Right kidney (tissue), 9 donors: ENCODE results near the gene PPP2R1B.

Experiments used
- DNase-seq: peaks from one replicate; pipeline ENCODE4 v3.0.0-alpha.2; 2016
- long read RNA-seq, 8 donors: transcript quantifications; one replicate each; lab custom pipeline, GENCODE V29; 2026

Gene PPP2R1B
- long read RNA-seq, donor 1, full-length matches to known transcripts: 4 of 4 reads
- long read RNA-seq, donor 1, partial matches to known transcripts: 0 of 4 reads
- long read RNA-seq, donor 1, other reads (novel, unspliced or antisense): 0 of 4 reads
- long read RNA-seq, donor 2, full-length matches to known transcripts: 1 of 1 reads
- long read RNA-seq, donor 2, partial matches to known transcripts: 0 of 1 reads
- long read RNA-seq, donor 2, other reads (novel, unspliced or antisense): 0 of 1 reads
- long read RNA-seq, donor 3, full-length matches to known transcripts: 2 of 2 reads
- long read RNA-seq, donor 3, partial matches to known transcripts: 0 of 2 reads
- long read RNA-seq, donor 3, other reads (novel, unspliced or antisense): 0 of 2 reads
- long read RNA-seq, donor 4, full-length matches to known transcripts: 1 of 50 reads
- long read RNA-seq, donor 4, partial matches to known transcripts: 49 of 50 reads
- long read RNA-seq, donor 4, other reads (novel, unspliced or antisense): 0 of 50 reads
- long read RNA-seq, donor 5, full-length matches to known transcripts: 4 of 50 reads
- long read RNA-seq, donor 5, partial matches to known transcripts: 46 of 50 reads
- long read RNA-seq, donor 5, other reads (novel, unspliced or antisense): 0 of 50 reads
- long read RNA-seq, donor 6, full-length matches to known transcripts: 2 of 23 reads
- long read RNA-seq, donor 6, partial matches to known transcripts: 21 of 23 reads
- long read RNA-seq, donor 6, other reads (novel, unspliced or antisense): 0 of 23 reads
- long read RNA-seq, donor 7, partial matches to known transcripts: 25 of 25 reads
- long read RNA-seq, donor 7, other reads (novel, unspliced or antisense): 0 of 25 reads
- long read RNA-seq, donor 8, full-length matches to known transcripts: 3 of 3 reads
- long read RNA-seq, donor 8, partial matches to known transcripts: 0 of 3 reads
- long read RNA-seq, donor 8, other reads (novel, unspliced or antisense): 0 of 3 reads

DNA sequence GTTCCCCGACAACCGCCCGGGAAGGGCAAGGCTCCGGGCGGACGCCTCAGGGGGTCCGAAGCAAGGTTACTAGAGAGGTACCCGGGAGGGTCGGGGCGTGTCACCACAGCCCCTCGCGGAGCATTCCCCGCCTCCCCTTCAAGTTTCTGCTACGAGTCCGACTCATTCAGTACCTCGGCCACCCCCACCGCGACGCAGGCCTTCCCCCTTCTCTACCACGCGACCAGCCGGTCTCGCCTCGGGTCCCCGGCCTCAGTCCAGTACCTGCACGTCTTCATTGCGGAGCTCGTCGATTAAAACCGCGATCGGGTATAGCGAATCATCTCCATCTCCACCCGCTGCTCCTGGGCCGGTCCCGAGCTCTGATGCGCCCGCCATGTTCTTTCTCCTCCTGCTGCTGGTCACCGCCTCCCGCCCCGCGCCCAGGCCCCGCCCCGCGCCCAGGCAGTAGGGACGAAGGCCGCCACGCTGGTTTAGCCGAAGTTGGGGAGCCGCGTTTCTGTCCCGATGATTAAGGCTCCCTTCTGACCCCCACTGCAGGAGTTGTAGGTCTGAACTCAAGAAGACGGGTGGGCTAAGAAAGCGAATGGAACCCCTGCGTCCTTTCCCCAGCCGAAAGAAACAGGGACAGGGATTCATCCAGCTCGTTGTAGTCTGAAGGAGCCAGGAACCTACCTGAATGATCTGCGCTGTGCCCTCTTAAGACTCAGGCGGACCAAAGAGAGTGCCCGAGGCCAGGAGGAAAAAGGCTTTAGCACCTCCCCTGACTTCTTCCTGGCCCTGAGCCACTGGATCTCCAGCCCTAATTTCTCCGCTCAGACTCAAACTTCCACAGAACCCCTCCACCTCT, at the start of gene PPP2R1B:
PPP2R1B (minus strand) TSS at position 406 of the 850 bp plus-strand sequence; CDS start at position 378, 28 bp downstream.
- DNase-seq: peak; percentile 99

DNA sequence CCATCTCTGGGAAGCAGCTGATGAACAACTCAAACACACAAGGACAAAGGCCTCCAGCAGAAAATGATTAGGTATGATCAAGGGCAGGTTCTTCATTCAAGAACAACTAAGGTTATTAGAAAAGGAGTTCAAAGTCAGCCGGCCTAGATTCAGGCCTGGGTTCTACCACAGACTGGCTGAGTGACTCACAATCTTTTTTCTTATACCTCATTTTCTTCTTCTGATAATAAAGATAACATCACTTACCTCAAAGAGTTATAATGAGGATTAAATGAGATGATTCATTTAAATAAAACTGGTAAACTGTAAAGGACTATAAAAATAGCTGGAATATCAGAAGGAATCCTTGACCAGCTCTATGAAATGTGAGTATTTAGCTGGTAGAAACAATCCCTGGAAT, 49.3 kb upstream of the PPP2R1B start:
- no peak for DNase-seq

DNA sequence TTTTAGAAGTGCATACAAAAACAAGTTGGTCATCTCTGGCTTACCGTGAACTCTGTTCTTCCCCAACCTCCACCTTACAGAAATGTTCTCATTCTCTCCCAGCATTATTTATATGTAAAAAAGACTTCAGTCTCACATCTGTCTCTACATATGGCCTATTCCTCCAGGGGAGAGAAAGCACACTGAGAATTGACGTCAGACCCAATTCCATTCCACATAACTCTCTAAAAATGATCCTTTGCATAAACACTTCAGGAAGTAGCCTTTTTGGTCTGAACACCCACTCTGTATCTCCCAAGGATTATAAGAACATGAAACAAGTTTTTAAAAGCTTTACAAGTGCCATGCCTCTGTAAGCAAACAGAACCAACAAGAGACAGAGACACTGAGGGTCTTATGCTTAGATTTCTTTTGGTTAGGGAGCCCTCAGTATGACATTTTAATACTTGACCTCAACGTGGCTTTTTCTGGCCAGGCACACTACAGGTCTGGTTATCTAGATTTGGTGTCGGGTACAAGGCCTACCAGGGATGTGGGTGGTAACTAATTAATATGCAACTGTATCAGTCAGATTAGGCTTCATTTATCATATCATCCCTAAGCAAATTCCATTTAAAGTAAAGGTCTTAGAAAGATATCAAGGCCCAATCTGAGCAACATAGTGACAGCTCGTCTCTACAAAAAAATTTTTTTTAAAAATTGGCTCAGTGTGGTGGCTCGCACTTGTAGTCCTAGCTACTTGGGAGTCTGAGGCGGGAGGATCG, 48.5 kb upstream of the PPP2R1B start:
- no peak for DNase-seq

- no peak for DNase-seq
Observed at GRCh38 chr11:111814106-111814505, 47.9 kb upstream of the PPP2R1B start.

GRCh38 chr11:111812211-111812610, 46.0 kb upstream of the PPP2R1B start:
- DNase-seq: no peak

DNA sequence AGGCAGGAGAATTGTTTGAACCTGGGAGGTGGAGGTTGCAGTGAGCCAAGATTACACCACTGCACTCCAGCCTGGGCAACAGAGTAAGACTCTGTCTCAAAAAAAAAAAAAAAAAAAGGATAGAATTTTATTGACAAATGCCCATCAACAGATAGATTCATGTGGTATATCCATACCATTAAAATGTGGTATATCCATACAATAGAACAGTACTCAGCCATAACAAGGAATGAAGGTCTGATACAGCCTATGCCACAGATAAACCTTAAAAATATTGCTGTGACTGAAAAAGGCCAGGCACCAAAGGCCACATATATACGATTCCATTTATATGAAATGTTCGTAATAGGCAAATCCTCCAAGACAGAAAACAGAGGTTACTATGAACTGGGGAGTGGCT, 45.3 kb upstream of the PPP2R1B start:
- no peak for DNase-seq

GRCh38 chr11:111808834-111809233, 42.6 kb upstream of the PPP2R1B start:
- DNase-seq: no peak

DNA sequence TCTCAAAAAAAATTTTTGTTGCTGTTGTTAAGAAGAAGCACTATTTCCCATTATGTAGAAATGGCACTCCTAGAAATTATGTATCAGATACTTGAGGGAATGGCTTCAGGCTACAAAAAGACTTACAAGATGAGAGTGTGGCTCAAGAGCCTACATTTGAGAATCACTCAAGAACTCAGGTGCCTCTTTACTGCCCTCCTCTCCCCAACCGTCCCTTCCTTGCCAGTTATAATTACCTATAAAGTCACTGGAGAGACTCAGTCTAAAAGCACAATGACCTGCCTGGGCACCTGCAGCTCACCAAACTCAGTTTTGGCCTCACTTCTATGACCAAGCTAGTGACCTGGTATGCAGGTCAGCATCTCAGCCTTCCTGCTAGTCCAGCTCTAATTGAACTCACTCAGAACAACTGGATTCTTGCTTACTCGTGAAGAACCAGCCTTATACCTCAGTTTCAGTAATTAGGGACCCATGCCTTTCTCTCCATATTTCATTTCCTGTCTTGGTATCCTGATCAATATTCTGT, 41.9 kb upstream of the PPP2R1B start:
- no peak for DNase-seq

GRCh38 chr11:111807076-111807475, 40.9 kb upstream of the PPP2R1B start:
- no peak for DNase-seq

- DNase-seq: no peak
Observed at GRCh38 chr11:111801135-111801534, 34.9 kb upstream of the PPP2R1B start.

DNA sequence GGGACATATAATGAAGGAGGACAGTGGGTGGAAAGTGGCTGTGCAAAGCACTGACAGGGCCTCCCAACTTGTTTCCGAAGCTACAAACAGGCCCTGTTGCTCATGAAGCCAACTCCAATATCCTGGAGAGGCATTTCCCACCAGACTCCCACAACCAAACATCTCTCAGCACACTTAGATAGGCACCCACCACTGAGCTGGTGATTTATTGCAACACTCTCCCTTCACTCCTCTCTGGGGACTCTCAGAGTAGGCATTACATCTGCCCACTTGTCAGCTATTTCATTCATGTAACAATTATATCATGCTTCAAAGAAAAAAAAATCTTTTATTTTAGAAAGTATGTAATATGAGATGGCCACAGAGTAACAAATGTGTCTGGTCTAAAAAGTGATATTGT, 32.1 kb upstream of the PPP2R1B start:
- DNase-seq: no peak

- no peak for DNase-seq
Observed at GRCh38 chr11:111797145-111797581, 31.0 kb upstream of the PPP2R1B start.

GRCh38 chr11:111796696-111797095, 30.5 kb upstream of the PPP2R1B start:
- DNase-seq: no peak

DNA sequence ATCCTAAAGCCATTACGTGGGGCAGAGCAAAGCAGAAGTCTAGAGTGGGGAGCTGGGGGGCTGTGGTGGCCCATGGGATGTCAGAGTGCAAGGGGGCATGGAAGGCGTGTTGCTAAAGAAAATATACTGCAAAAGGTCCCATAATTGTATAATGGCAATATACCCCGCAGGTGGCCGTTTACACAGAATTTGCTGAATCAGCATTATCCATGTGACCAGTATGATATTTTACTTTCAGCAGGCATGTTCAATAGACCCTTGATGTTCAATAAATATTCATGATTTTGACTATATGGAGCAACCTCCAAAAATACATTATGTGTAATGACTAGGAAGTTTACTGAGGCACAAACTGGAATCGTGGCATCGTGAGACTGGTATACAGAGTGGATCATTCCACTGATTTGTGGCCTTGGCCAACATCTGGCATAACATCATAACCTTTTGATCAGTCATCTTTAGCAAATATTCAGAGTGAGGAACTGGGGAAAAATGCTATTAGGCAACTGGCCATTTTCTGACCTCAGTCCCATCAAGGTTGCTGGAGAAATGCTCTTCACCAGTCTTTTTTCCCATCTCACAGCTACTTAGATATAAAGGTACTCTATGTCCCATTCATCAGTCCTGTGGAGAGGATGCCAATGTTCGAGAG, 29.3 kb upstream of the PPP2R1B start:
- DNase-seq: no peak

DNA sequence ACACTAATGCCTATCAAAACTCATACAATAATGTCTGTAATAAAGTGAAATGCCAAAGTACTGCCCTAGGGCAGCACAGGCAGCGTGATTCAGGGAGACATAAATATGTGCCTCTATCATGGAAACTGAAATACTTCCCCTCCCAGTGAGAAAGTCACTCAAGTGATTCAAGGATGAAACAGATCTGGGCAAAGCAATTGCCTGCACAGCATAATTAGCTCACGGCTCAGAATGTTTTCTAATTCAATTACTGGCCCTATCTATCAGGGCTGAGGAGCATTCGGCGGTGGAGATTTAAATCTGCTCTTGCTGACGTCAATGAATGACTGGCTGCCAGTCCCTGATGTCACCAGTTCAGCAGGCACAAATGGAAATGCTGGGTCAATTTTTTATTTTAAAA, 27.7 kb upstream of the PPP2R1B start:
- no peak for DNase-seq

DNA sequence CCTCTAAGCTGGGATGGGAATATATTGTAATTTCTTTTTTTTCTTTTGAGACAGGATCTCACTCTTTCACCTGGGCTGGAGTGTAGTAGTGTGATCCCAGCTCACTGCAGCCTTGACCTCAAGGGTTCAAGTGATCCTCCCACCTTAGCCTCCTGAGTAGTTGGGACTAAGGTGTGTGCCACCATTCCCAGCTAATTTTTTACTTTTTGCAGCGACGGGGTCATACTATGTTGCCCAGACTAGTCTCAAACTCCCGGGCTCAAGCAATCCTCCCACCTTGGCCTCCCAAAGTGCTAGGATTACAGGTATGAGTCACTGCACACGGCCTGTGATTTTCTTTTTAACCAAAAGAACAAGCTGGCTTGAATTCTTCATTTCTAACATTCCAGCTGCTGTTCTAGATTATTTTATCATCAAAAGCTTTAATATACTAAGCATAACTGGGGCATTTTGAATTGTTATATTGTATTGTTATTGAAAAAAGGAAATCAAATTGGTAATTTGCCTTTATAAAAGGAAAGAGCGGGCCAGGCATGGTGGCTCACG, 26.8 kb upstream of the PPP2R1B start:
- no peak for DNase-seq

GRCh38 chr11:111792314-111792713, 26.1 kb upstream of the PPP2R1B start:
- DNase-seq: no peak

DNA sequence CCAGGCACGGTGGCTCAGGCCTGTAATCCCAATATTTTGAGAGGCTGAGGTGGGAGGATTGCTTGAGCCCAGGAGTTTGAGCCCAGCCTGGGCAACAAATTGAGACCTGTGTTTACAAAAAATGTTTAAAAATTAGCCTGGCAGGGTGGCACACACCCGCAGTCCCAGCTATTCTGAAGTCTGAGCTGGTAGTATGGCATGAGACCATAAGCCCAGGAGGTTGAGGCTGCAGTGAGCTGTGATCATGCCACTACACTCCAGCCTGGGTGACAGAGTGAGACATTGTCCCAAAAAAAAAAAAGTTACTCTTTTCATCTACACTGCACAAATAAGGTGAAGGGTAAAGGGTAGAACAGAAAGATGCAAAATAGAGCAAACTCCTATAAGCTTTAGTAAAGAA, 22.3 kb upstream of the PPP2R1B start:
- no peak for DNase-seq

- no peak for DNase-seq
Observed at GRCh38 chr11:111788051-111788450, 21.9 kb upstream of the PPP2R1B start.

GRCh38 chr11:111785886-111786412, 19.8 kb upstream of the PPP2R1B start:
- no peak for DNase-seq
